ENCODE results near the gene TMEM54.

Gene TMEM54

DNA sequence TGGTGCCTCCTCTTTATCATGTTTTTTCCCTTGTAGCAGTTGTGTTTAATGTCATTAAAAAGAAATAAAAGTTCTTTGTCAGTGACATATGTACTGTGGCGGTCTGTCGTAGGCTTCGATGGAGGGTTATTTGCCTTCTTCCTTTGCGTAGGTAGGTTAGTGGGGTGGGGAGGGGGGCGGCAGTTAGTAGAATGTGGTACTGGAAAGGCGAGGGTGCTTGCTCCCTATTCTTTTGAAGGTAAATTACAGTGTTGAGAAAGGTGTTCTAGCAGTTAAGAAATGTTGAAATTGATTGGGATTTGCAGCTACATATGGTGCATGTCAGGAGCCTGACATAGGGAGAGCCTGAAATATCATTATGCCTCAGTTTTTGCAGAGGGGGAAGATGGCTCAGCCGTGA lies 42.4 kb downstream of the TMEM54 start:
- Histone ChIP-seq H3K27me3 (ENCODE audit: low read length) (no peaks in the 10 kb centered on the region), H3K79me2 (ENCODE audit: insufficient read depth, low read length) (no peaks in the 10 kb centered on the region), H2AFZ (ENCODE audit: low read depth, low read length, severe bottlenecking) (no peak overlapping the region), H3K4me2 (ENCODE audit: low read depth, low read length, poor library complexity, severe bottlenecking) (no peak overlapping the region), H3K27ac (ENCODE audit: low read depth, low read length) (no peak overlapping the region), H3F3A (ENCODE audit: insufficient read depth) (no peaks in the 10 kb centered on the region), H3K9ac (ENCODE audit: low read length) (no peak overlapping the region), H3K4me3 (ENCODE audit: insufficient read depth, low read length, poor library complexity, severe bottlenecking) (no peak overlapping the region), H3K9me2 (replicated peaks; ENCODE audit: insufficient read depth, low read length) (no peaks in the 10 kb centered on the region), H3K36me3 (ENCODE audit: low read length) (peaks cover 8% of the 10 kb centered on the region; the same call in 1 of the 2 replicates), H3K9me3 (ENCODE audit: insufficient read depth, low read length) (no peaks in the 10 kb centered on the region), H4K20me1 (ENCODE audit: low read depth, low read length) (no peaks in the 10 kb centered on the region)
- TF ChIP-seq CTCF (IDR thresholded peaks at IDR 0.05; ENCODE audit: insufficient read depth, low read length, poor library complexity, severe bottlenecking) (no peak), EZH2phosphoT487 (conservative IDR thresholded peaks at IDR 0.05; ENCODE audit: low read length) (no peak)

DNA sequence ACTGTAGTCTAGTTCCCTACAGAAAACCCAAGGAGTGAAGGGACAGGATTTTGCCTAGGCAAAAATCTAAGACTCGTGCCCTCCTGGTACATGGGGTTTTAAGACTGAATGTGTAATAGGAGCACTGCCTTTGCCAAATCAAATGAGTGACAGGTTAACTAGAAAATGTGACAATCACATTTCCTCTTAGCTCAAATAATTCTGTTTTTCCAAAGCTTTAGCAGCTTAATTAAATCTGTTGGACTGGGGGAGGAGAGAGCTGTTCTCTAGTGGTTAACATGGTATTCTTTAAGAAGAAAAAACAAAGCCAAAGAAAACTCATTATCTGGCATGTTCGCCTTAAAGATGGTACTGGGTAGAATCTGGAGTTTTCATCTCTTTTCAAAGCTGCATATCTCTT lies 43.1 kb downstream of the TMEM54 start:
- no peak overlapping the region for H3K4me2 ChIP-seq (ENCODE audit: low read depth, low read length, poor library complexity, severe bottlenecking)
- no peaks in the 10 kb centered on the region for H3K27me3 ChIP-seq (ENCODE audit: low read length)
- peaks cover 8% of the 10 kb centered on the region; the same call in 1 of the 2 replicates for H3K36me3 ChIP-seq (ENCODE audit: low read length)
- no peaks in the 10 kb centered on the region for H3K79me2 ChIP-seq (ENCODE audit: insufficient read depth, low read length)
- H3K27ac ChIP-seq (ENCODE audit: low read depth, low read length), result no peak overlapping the region
- no peak for TF ChIP-seq CTCF (IDR thresholded peaks at IDR 0.05; ENCODE audit: insufficient read depth, low read length, poor library complexity, severe bottlenecking)
- TF ChIP-seq EZH2phosphoT487 (conservative IDR thresholded peaks at IDR 0.05; ENCODE audit: low read length), result no peak
- H3F3A ChIP-seq (ENCODE audit: insufficient read depth), result no peaks in the 10 kb centered on the region
- no peak overlapping the region for H2AFZ ChIP-seq (ENCODE audit: low read depth, low read length, severe bottlenecking)
- no peak overlapping the region for H3K4me3 ChIP-seq (ENCODE audit: insufficient read depth, low read length, poor library complexity, severe bottlenecking)
- no peaks in the 10 kb centered on the region for H3K9me2 ChIP-seq (replicated peaks; ENCODE audit: insufficient read depth, low read length)
- H4K20me1 ChIP-seq (ENCODE audit: low read depth, low read length), result no peaks in the 10 kb centered on the region
- no peak overlapping the region for H3K9ac ChIP-seq (ENCODE audit: low read length)
- no peaks in the 10 kb centered on the region for H3K9me3 ChIP-seq (ENCODE audit: insufficient read depth, low read length)

DNA sequence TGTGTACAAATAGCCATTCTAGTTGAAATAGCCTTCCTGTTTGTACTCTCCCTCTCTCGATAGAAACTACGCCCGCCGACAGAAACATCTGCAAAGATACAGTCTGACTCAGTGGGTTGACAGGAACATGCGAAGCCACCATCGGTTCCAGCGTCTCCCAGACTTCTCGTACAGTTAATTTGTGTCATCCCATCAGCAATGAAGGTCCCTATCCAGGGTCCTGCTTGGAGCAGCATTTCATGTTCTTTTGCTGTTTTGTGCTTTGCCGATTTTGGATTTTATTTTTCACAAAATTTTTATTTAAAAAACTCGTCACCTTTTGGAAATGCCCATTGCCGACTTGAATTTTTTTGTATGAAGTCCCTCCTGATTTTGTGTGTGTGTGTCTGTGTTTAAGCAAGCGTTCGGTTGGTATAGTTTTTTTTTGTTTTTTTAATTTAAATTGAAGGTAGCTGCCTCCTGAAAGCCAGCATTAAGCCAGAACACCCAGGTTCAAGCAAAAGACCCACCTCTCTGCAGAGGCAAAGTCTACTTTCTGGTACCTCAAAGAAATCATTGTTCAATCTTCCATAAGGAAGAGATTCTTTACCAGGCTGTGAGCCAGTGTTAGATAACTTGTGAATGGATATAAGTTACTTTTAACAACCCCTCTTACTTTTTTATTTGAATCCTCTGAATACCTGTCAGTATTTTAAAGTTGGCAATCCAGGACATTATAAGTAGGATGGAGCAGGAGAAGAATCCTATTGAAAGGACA lies 45.1 kb downstream of the TMEM54 start:
- Histone ChIP-seq H3K27ac (ENCODE audit: low read depth, low read length) (no peak overlapping the region), H3K9me3 (ENCODE audit: insufficient read depth, low read length) (no peaks in the 10 kb centered on the region), H3K4me2 (ENCODE audit: low read depth, low read length, poor library complexity, severe bottlenecking) (no peak overlapping the region), H3K36me3 (ENCODE audit: low read length) (peaks cover 8% of the 10 kb centered on the region; the same call in 1 of the 2 replicates), H3K79me2 (ENCODE audit: insufficient read depth, low read length) (no peaks in the 10 kb centered on the region), H3F3A (ENCODE audit: insufficient read depth) (no peaks in the 10 kb centered on the region), H3K9ac (ENCODE audit: low read length) (no peak overlapping the region), H4K20me1 (ENCODE audit: low read depth, low read length) (no peaks in the 10 kb centered on the region), H3K27me3 (ENCODE audit: low read length) (no peaks in the 10 kb centered on the region), H3K9me2 (replicated peaks; ENCODE audit: insufficient read depth, low read length) (no peaks in the 10 kb centered on the region), H2AFZ (ENCODE audit: low read depth, low read length, severe bottlenecking) (no peak overlapping the region), H3K4me3 (ENCODE audit: insufficient read depth, low read length, poor library complexity, severe bottlenecking) (no peak overlapping the region)
- no peak for TF ChIP-seq EZH2phosphoT487 (conservative IDR thresholded peaks at IDR 0.05; ENCODE audit: low read length)
- TF ChIP-seq CTCF (IDR thresholded peaks at IDR 0.05; ENCODE audit: insufficient read depth, low read length, poor library complexity, severe bottlenecking), result no peak
